ENCODE data around the gene RNH1. TPM values are rescaled to one million over a fixed set of nuclear protein-coding genes. Genes with fewer than 3 reads are reported as not detected.
A peak's percentile ranks its signal among the peaks of the same experiment; 100 is the strongest.
"Not testable (repeated sequence)": the region's sequence is repeated elsewhere in the genome, so short reads cannot be mapped to it uniquely, and the experiment has no call there.

The RNH1 gene
- total RNA-seq, 1 donor from 2014 or later: 38.7 TPM

- no peak for FAIRE-seq
Measured at GRCh38 chr11:521177-521688, 14.2 kb upstream of the RNH1 start.

GRCh38 chr11:520428-521176 is 13.6 kb upstream of the RNH1 start:
- no peak for DNase-seq (ENCODE audit: low spot score in 2 of 2)
- FAIRE-seq: no peak

More at GRCh38 chr11:521177-521688, 14.2 kb upstream of the RNH1 start:
- DNase-seq (ENCODE audit: low spot score in 2 of 2): no peak

GRCh38 chr11:518463-519202 is 11.6 kb upstream of the RNH1 start:
- DNase-seq (ENCODE audit: low spot score in 2 of 2) (peak; percentile 97), FAIRE-seq (no peak)

- not testable (repeated sequence) for DNase-seq (ENCODE audit: low spot score in 2 of 2); FAIRE-seq
Measured at GRCh38 chr11:516918-517685, 10.1 kb upstream of the RNH1 start.

- DNase-seq (ENCODE audit: low spot score in 2 of 2): no peak
- FAIRE-seq: no peak
Measured at GRCh38 chr11:516400-516799, 9.4 kb upstream of the RNH1 start.

GRCh38 chr11:515131-515530 is 8.1 kb upstream of the RNH1 start:
- DNase-seq (ENCODE audit: low spot score in 2 of 2) (no peak), FAIRE-seq (no peak)

GRCh38 chr11:514606-515005 is 7.6 kb upstream of the RNH1 start:
- FAIRE-seq: no peak
- no peak for DNase-seq (ENCODE audit: low spot score in 2 of 2)

- no peak for DNase-seq (ENCODE audit: low spot score in 2 of 2)
- FAIRE-seq: no peak
Measured at GRCh38 chr11:512761-513595, 5.9 kb upstream of the RNH1 start.

- FAIRE-seq (no peak), DNase-seq (ENCODE audit: low spot score in 2 of 2) (no peak)
Measured at GRCh38 chr11:508956-509355, 1.9 kb upstream of the RNH1 start.

- no peak for DNase-seq (ENCODE audit: low spot score in 2 of 2)
- FAIRE-seq: no peak
Measured at GRCh38 chr11:507727-508515, 879 bp upstream of the RNH1 start.

- DNase-seq (ENCODE audit: low spot score in 2 of 2) (peak; percentile 97 to 99), FAIRE-seq (no peak)
Measured at GRCh38 chr11:506238-506994, 626 bp downstream of the RNH1 start.

- DNase-seq (ENCODE audit: low spot score in 2 of 2) (no peak), FAIRE-seq (no peak)
Measured at GRCh38 chr11:504994-505344, 2.1 kb downstream of the RNH1 start.

- peak in 1 of 2 donors; percentile 43 for DNase-seq (ENCODE audit: low spot score in 2 of 2)
- no peak for FAIRE-seq
Measured at GRCh38 chr11:504053-504993, 2.7 kb downstream of the RNH1 start.

GRCh38 chr11:503179-503981 is 3.7 kb downstream of the RNH1 start:
- FAIRE-seq (no peak), DNase-seq (ENCODE audit: low spot score in 2 of 2) (peak; percentile 58 to 72)

- no peak for FAIRE-seq
Measured at GRCh38 chr11:502288-503178, 4.5 kb downstream of the RNH1 start.

More at GRCh38 chr11:502288-503178, 4.5 kb downstream of the RNH1 start:
- DNase-seq (ENCODE audit: low spot score in 2 of 2): peak in 1 of 2 donors; percentile 14

Data from frontal cortex (tissue), 4 donors.